ENCODE measurements around the gene KICS2.
"Not testable (repeated sequence)": the region's sequence is repeated elsewhere in the genome, so short reads cannot be mapped to it uniquely, and the experiment has no call there.

Gene KICS2

DNA sequence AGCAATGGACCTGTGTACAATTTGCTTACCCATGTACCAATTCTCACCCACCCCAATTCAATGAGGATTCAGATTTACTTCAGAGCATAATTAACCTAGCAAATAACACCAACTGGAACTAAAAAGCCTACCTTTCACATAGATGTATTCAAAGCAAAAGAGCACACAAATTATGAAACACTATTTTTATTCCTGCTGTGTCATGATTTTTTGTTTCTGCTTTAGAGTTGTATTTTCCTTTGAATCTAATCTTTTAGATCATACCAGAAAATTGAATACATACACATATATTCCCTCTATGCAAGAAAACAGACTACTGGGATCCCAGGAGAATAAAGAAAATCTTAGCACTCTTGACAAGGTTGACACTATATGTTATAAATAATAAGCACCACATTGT, 5.9 kb downstream of the KICS2 start:
- no peak for DNase-seq (ENCODE audit: low read depth in 2 of 2)

DNA sequence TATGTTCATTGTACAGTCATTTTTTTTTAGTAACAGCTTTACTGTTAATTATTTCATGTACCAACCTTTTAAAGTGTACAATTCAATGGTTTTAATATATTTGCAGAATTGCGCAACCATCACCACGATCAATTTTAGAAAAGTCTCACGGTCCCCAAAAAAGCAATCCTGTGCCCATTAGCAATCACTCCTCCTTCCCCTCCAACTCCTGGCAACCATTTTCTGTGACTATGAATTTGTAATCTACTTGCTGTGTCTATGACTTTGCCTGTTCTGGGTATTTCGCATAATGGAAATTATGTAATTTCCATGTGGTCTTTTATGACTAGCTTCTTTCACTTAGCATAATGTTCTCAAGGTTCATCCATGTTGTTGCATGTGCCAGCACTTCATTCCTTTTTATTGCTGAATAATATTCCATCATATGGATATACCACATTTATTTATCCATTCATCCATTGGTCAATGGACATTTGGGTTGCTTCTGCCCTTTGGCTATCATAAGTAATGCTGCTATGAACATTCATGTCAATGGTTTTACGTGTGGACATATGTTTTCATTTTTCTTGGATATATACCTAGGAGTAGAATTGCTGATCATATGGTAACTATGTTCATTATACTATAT, 9.9 kb downstream of the KICS2 start:
- no peak for DNase-seq (ENCODE audit: low read depth in 2 of 2)

DNA sequence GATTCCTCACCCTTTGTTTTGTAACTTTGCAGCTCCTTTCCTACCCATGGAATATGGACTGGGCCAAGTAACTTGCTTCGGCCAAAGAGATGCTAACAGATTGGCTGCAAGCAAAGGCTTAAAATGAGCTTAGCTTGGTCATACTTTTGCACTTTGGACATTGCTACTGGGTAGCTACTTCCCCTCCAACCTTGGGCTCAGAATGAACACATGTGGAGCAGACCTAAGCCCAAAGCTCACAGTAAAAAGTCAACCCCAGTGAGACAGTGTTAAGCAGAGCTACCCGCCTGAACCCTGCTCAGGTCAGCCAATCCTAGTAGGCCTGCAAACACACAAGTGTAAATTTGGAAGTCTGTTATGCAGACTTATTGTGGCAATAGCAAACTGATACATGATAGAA, 14.6 kb downstream of the KICS2 start:
- no peak for DNase-seq (ENCODE audit: low read depth in 2 of 2)

DNA sequence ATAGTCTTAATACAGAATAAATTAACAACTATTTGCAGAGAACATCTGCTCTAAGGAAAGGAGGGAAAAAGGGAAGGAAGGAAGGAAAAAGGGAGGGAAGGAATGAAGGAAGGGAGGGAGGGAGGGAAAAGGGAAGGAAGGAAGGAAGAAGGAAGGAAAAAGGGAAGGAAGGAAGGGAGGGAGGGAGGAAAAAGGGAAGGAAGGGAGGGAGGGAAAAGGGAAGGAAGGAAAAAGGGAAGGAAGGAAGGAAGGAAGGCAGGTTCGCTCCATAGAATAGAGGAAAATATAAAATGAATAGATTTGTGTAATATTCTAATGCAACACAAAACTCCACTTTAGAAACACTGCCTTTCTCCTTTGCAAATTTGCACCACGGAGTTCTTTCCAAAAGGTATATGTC, 16.6 kb downstream of the KICS2 start:
- DNase-seq (ENCODE audit: low read depth in 2 of 2) = no peak

DNA sequence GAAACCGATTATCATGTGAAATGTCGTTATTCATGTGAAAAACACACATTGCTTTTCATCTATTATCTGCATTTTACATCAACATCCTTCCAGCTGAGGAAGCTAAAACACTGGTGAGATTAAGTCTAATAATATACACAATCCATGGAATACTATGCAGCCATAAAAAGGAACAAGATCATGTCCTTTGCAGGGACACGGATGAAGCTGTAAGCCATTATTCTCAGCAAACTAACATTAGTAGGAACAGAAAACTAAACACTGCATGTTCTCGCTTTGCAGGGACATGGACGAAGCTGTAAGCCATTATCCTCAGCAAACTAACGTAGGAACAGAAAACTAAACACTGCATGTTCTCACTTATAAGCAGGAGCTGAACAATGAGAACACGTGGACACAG, 18.3 kb downstream of the KICS2 start:
- no peak for DNase-seq (ENCODE audit: low read depth in 2 of 2)

DNA sequence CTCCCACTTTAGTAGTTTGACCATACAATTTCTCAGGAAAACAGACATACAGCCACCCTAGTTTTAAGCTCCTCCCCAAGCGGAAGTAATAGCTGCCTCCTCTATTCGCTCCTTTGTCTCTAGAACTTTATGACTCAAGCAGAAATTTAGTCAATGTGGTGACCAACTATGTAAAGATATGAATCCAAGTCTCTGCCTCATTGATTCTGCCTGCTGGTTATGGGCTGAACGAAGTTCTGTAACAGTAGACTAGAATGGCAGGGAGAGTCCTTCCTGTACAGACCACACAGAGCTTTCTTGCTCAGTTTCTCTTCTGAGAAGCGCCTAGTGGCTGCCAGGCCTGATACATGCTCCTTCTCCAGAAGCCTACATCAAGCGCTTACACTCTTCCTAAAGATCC, 19.1 kb downstream of the KICS2 start:
- DNase-seq (ENCODE audit: low read depth in 2 of 2) = no peak

DNA sequence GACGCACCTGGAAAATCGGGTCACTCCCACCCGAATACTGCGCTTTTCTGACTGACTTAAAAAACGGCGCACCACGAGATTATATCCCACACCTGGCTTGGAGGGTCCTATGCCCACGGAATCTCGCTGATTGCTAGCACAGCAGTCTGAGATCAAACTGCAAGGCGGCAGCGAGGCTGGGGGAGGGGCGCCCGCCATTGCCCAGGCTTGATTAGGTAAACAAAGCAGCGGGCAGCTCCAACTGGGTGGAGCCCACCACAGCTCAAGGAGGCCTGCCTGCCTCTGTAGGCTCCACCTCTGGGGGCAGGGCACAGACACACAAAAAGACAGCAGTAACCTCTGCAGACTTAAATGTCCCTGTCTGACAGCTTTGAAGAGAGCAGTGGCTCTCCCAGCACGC, 26.3 kb downstream of the KICS2 start:
- not testable (repeated sequence) for DNase-seq (ENCODE audit: low read depth in 2 of 2)

GRCh38 chr12:64194333-64195149, 27.6 kb downstream of the KICS2 start:
- DNase-seq (ENCODE audit: low read depth in 2 of 2) = no peak

- DNase-seq (ENCODE audit: low read depth in 2 of 2) = no peak
Observed at GRCh38 chr12:64193931-64194330, 28.2 kb downstream of the KICS2 start.

DNA sequence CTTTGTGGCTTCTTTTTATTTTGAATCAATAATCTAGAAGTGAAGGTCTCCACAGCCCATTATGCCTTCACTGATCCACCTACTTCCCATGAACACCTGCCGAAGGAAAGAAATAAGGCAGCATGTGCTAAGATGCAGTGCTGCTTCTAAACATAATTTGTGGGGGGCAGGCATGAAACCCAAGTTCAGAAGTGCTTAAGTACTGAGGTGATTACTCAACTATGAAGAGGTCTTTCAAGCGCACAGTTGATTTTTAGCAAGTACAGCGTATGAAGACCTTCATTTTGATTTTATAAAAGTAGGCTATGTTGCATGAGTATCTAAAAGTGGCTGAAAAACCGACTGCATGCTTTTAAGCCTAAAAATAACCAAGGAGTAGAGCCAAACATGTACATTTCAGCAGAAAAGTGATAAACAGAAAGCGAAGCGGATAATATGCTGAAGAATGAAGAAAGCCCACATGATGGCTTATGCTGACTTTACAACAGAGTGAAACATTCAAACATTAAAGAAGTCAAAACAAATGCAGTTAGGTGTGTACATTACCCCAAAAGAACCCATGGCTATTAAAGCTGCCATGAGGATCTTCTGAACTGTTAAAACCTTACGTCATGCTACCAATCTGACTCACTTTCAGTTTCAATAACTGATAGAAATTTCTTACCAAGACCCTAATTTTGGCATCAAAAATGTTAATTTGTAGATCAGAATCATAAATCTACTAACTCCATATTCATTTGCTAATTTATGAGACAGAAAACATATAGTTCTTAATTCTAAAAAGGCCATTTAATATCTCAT, 29.3 kb downstream of the KICS2 start:
- no peak for DNase-seq (ENCODE audit: low read depth in 2 of 2)

- DNase-seq (ENCODE audit: low read depth in 2 of 2) = no peak
Observed at GRCh38 chr12:64190140-64190539, 32.0 kb downstream of the KICS2 start.

GRCh38 chr12:64189530-64189929, 32.6 kb downstream of the KICS2 start:
- DNase-seq (ENCODE audit: low read depth in 2 of 2) = no peak

- DNase-seq (ENCODE audit: low read depth in 2 of 2) = no peak
Observed at GRCh38 chr12:64187794-64188193, 34.3 kb downstream of the KICS2 start.

GRCh38 chr12:64187370-64187769, 34.7 kb downstream of the KICS2 start:
- DNase-seq (ENCODE audit: low read depth in 2 of 2) = no peak

GRCh38 chr12:64186789-64187188, 35.3 kb downstream of the KICS2 start:
- DNase-seq (ENCODE audit: low read depth in 2 of 2) = peak in 1 of 2 donors; percentile 7

DNA sequence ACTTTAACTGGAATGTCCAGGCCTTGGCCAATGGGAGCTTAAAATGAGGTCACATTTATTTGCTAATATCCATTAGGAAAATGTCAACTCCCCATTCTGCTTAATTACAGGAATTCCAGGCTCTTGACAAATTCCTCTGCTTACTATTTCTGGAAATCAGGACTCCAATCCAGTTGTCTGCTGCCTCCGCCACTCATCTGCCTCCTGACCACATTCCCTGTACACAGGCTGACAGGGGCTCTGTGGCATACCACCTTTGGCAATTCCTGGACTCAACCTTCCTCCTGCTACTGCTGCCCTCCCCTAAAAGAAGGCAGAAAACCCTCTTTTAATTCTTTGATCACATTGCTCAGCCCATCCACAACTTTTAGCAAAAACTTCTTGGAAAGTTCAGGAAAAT, 37.9 kb downstream of the KICS2 start:
- DNase-seq (ENCODE audit: low read depth in 2 of 2) = no peak

DNA sequence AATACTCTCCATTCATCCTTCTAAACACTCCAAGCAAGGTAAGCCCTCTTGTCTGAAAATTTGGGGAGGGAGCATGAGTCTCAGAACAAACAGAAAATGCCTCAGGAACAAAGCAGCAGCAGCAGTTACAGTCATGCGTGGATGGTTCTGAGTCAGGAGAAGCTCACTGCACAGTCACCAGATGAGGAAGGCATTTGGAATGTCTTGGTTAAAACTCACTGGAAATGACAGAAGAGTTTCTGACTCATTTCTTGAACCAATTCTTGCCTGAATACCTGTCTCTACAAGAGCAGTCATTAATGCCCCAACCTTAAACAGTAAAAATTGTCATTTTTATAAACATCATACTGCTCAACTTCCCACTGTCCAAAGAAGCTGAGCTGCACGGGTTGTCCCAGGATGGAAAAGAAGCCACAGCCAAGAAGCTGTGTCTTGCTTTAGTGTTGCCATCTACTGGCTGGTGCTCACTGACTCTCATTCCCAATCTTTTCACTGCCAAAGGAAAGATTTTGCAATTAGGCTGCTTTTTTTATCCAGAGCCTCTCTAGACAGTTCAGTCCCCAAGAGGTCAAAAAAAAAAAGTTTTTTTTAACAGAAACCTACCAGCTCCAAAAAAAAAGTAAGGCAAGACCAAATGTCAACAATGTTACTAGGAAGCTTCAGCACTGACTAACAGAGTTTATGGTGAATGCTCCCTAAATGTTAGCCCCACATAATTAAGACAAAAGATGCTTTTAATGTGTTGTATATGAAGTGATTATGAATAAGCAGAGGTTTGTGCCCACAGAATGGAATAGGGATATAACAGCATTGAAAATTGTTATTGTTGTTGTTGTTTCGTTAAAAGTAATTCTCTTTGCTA, 40.4 kb downstream of the KICS2 start:
- DNase-seq (ENCODE audit: low read depth in 2 of 2) = peak in 1 of 2 donors; percentile 0

GRCh38 chr12:64180951-64181350, 41.1 kb downstream of the KICS2 start:
- no peak for DNase-seq (ENCODE audit: low read depth in 2 of 2)

DNA sequence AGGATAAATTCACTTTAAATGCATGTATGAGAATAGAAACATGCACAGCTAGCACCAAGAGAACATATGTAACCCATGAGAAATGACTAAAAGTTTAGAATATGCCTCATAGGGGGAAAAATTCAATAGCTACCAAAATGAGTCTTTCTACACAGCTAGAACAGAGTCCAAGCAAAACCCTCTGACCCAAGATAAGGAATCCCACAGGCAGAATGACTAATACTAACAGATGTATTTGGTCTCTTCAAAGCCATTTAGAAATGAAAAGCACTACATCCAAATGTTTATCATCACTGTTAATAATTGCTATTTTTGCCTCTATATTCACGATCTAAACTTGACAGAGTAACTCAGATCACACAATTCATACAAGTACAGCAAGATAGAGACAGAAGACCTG, 44.0 kb downstream of the KICS2 start:
- DNase-seq (ENCODE audit: low read depth in 2 of 2) = no peak

GRCh38 chr12:64177001-64177400, 45.1 kb downstream of the KICS2 start:
- DNase-seq (ENCODE audit: low read depth in 2 of 2) = no peak

DNA sequence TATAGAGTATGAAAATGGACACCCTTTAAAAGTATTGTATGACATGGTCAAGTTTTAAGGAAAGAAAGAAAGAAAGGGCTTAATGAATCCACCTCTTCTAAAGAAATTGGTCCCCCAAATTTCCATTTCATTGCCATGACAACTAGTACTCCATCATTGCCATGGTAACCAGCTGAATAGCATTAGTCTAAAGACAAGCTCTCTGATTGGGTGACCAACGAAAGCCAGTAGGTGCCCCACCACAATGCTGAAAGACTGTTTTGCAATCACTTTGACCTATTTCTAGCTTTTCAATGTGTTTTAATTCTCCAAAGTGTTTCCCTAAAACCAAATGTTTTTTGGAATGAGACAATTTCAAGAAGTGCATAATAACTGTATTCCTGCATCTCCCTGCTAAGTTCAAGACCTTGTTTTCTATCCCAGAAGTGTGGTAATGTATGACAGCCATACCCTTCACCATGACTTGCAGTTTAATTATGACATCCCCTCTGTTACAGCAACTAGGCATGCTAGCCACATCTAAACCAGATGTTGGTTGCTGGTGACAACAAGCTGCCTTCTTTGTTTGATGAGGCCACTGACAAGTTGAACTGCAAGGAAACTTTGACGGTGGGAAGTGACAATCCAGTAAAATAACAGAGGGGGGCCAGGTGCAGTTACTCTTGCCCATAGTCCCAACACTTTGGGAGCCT, 46.7 kb downstream of the KICS2 start:
- DNase-seq (ENCODE audit: low read depth in 2 of 2) = no peak

Data from stimulated activated CD4-positive, alpha-beta T cell treated with anti-CD3 and anti-CD28 coated beads, Interleukin-4, amount 100 ng/mL, for 48 hours (primary cell).